Panc1 (cell line): ENCODE measurements around the gene NXPH1. TPM values are rescaled to one million over a fixed set of nuclear protein-coding genes. Genes with fewer than 3 reads are reported as not detected.

Experiments
- ATAC-seq: fragments of 200-7000 bp; cut with Tn5 transposase; 2 replicates; pipeline ENCODE4 v1.9.1; 2020; ENCODE audit warnings: mild to moderate bottlenecking, moderate library complexity
- BruUV-seq: library from RNA; stranded (reverse); fragments of 400-500 nt; replicated peaks from 2 replicates; lab custom pipeline; 2021; lab: Mats Ljungman, UMichigan
- CTCF ChIA-PET: fragments of 300-600 bp; sonication (Branson Sonifier 250); formaldehyde crosslinking; loops from one replicate; lab custom pipeline; 2022; ENCODE audit warnings: antibody characterized with exemption; lab: Charles Lee
- POLR2A ChIA-PET: fragments of 300-600 bp; sonication (Branson Sonifier 250); formaldehyde crosslinking; loops from one replicate; lab custom pipeline; 2022; ENCODE audit warnings: antibody characterized with exemption; lab: Charles Lee
- DNase-seq: peaks from one replicate; pipeline ENCODE4 v3.0.0-alpha.2; 2010; ENCODE audit warnings: low read depth, low spot score
- H3K27ac ChIP-seq: 2 replicates; pipeline ENCODE4 v1.5.1; 2011; ENCODE audit warnings: mild to moderate bottlenecking, low read length, inconsistent platforms
- H3K27me3 ChIP-seq: fragments of 200-500 bp; sonication (Bioruptor generic); 2 replicates; pipeline ENCODE4 v1.6.0; 2014; ENCODE audit warnings: low read length, inconsistent platforms; ENCODE audit not compliant: control insufficient read depth, insufficient read depth
- H3K36me3 ChIP-seq: fragments of 200-500 bp; sonication (Bioruptor generic); 2 replicates; pipeline ENCODE4 v1.5.1; 2014; ENCODE audit warnings: inconsistent platforms, mild to moderate bottlenecking, low read length, moderate library complexity; ENCODE audit not compliant: control insufficient read depth, insufficient read depth
- H3K4me1 ChIP-seq: 2 replicates; pipeline ENCODE4 v1.5.1; 2011; ENCODE audit warnings: inconsistent platforms, mild to moderate bottlenecking, low read length, moderate library complexity; ENCODE audit not compliant: control insufficient read depth, insufficient read depth
- H3K4me3 ChIP-seq, 2 experiments: 2 replicates each; pipeline ENCODE4 v1.5.1; 2011 to 2012; ENCODE audit warnings: low read depth in 2 of 2, low read length in 2 of 2, mild to moderate bottlenecking in 2 of 2, inconsistent platforms in 1 of 2, moderate library complexity in 1 of 2
- H3K9me3 ChIP-seq: fragments of 200-500 bp; sonication (Bioruptor generic); 2 replicates; pipeline ENCODE4 v1.5.1; 2014; ENCODE audit warnings: low read depth, mild to moderate bottlenecking, inconsistent platforms, low read length, moderate library complexity; ENCODE audit not compliant: control insufficient read depth, insufficient read depth
- POLR2AphosphoS5 ChIP-seq: IDR thresholded peaks from 2 replicates; pipeline ENCODE4 v1.6.1; 2012; ENCODE audit warnings: mild to moderate bottlenecking, low read depth, low read length, moderate library complexity
- REST ChIP-seq, 2 experiments: IDR thresholded peaks; 2 replicates each; pipeline ENCODE4 v1.6.1; 2011 to 2012; ENCODE audit warnings: low read depth in 2 of 2, control low read depth in 1 of 2, low read length in 1 of 2, mild to moderate bottlenecking in 1 of 2, moderate library complexity in 1 of 2; ENCODE audit not compliant: insufficient read depth in 1 of 2
- SIN3A ChIP-seq: IDR thresholded peaks from 2 replicates; pipeline ENCODE4 v1.6.1; 2012; ENCODE audit warnings: low read depth, mild to moderate bottlenecking, low read length, moderate library complexity, borderline replicate concordance; ENCODE audit not compliant: insufficient read depth
- TCF7L2 ChIP-seq: IDR thresholded peaks from 2 replicates; pipeline ENCODE4 v1.6.1; 2011; ENCODE audit warnings: mild to moderate bottlenecking, low read depth, low read length, inconsistent platforms
- in situ Hi-C: cut with HindIII; loops from 2 replicates; pipeline ENCODE4 v1.10.0; 2016; ENCODE audit warnings: low sequenced_read_pairs, low pct_unique_long_range_greater_than_20kb
- intact Hi-C: fragments of 100-400 bp; cut with micrococcal nuclease; formaldehyde crosslinking; loops from one replicate; pipeline ENCODE4 v1.10.0; 2022; ENCODE audit not compliant: unreplicated experiment
- total RNA-seq: library from RNA; stranded (reverse); gene quantifications from one replicate; pipeline ENCODE4 v1.2.1, GENCODE V29; 2021; ENCODE audit not compliant: unreplicated experiment
- TF ChIP-seq, protein P1 (sequence below): fragments of 450-650 bp; IDR thresholded peaks from 2 replicates; pipeline ENCODE4 v1.5.1; 2017; ENCODE audit warnings: mild to moderate bottlenecking

The NXPH1 gene
- total RNA-seq, 1 experiment from 2014 or later: not detected

DNA sequence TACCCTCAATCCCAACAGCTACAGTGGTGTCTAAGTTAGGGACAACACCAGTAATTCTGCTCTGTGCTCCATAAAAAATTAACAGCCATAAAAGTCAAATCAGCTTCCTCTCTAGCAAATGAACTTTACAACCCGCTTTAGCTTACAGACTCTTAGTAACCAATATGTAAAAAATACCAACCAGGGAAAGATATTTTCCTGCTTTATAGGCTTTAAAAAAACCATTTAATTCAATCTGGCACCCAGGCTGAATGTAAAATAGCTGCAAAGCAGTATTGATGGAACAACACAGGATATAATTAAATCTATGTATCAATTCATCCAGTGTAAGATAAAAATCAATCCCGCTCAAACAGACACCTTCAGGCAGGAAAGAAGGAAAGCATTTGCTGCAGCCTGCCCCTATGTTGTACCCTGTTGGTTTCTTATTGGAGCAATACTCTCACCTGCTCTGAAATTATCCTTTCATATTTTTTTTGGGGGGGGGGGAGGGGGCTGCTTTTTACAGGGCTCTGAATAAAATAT is 98.6 kb downstream of the NXPH1 start:
- DNase-seq (no peak), ATAC-seq (no peak)
- TF ChIP-seq SIN3A (no peak), TCF7L2 (no peak), REST (IDR thresholded peaks at IDR 0.05; ENCODE audit: insufficient read depth in 1 of 2, low read depth in 2 of 2, low read length in 1 of 2) (no peak), POLR2AphosphoS5 (no peak)
- TF ChIP-seq, protein P1, sequence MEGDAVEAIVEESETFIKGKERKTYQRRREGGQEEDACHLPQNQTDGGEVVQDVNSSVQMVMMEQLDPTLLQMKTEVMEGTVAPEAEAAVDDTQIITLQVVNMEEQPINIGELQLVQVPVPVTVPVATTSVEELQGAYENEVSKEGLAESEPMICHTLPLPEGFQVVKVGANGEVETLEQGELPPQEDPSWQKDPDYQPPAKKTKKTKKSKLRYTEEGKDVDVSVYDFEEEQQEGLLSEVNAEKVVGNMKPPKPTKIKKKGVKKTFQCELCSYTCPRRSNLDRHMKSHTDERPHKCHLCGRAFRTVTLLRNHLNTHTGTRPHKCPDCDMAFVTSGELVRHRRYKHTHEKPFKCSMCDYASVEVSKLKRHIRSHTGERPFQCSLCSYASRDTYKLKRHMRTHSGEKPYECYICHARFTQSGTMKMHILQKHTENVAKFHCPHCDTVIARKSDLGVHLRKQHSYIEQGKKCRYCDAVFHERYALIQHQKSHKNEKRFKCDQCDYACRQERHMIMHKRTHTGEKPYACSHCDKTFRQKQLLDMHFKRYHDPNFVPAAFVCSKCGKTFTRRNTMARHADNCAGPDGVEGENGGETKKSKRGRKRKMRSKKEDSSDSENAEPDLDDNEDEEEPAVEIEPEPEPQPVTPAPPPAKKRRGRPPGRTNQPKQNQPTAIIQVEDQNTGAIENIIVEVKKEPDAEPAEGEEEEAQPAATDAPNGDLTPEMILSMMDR: no peak
- Histone ChIP-seq H3K4me1 (no peaks in the 10 kb centered on the region), H3K27me3 (no peaks in the 10 kb centered on the region), H3K9me3 (no peaks in the 10 kb centered on the region), H3K36me3 (no peaks in the 10 kb centered on the region), H3K27ac (no peak overlapping the region), H3K4me3 (no peak overlapping the region)
- CTCF ChIA-PET: no interaction called here
- in situ Hi-C loops (no loop called here), intact Hi-C loops (no loop called here)
- no TSS peak for BruUV-seq
- POLR2A ChIA-PET: no interaction called here

- no peak for ATAC-seq
- no peak overlapping the region for H3K4me3 ChIP-seq
- POLR2A ChIA-PET: no interaction called here
- no peak for DNase-seq
- TF ChIP-seq, protein P1: no peak
- no peak for TF ChIP-seq TCF7L2
- TF ChIP-seq REST (IDR thresholded peaks at IDR 0.05; ENCODE audit: insufficient read depth in 1 of 2, low read depth in 2 of 2, low read length in 1 of 2): no peak
- intact Hi-C loops (no loop called here), in situ Hi-C loops (no loop called here)
- no peaks in the 10 kb centered on the region for H3K9me3 ChIP-seq
- no peak overlapping the region for H3K27ac ChIP-seq
- H3K27me3 ChIP-seq: no peaks in the 10 kb centered on the region
- H3K36me3 ChIP-seq: no peaks in the 10 kb centered on the region
- no TSS peak for BruUV-seq
- CTCF ChIA-PET: interaction anchor here (0.6 kb wide), 1 partner anchor 53 kb away, joined by 3 read pairs; no protein-coding TSS in a partner anchor
- H3K4me1 ChIP-seq: no peaks in the 10 kb centered on the region
Measured at GRCh38 chr7:8536431-8536830, 103.0 kb downstream of the NXPH1 start.
